B cell (primary cell): ENCODE data around the gene ABCG5. TPM values are rescaled to one million over a fixed set of nuclear protein-coding genes. Genes with fewer than 3 reads are reported as not detected.

Experiments
- ATAC-seq: fragments of 200-7000 bp; cut with Tn5 transposase; one replicate; pipeline ENCODE4 v1.10.0; 2021; ENCODE audit warnings: low read depth, mild to moderate bottlenecking, moderate number of reproducible peaks, moderate library complexity
- CTCF ChIA-PET: fragments of 350-600 bp; sonication (Branson Sonifier 250); formaldehyde crosslinking; loops from one replicate; lab custom pipeline; 2021; ENCODE audit warnings: antibody characterized with exemption, inconsistent platforms; lab: Charles Lee
- POLR2A ChIA-PET: fragments of 350-600 bp; sonication (Branson Sonifier 250); formaldehyde crosslinking; loops from one replicate; lab custom pipeline; 2021; ENCODE audit warnings: antibody characterized with exemption; lab: Charles Lee
- DNase-seq: peaks from one replicate; pipeline ENCODE4 v3.0.0; 2013
- H2AFZ ChIP-seq: 2 replicates; pipeline ENCODE4 v1.6.1; 2012; ENCODE audit warnings: mild to moderate bottlenecking, low read depth, low read length; ENCODE audit not compliant: insufficient read depth, poor library complexity, severe bottlenecking
- H3K27ac ChIP-seq, 2 donors: 1 replicate in 1 of 2; 2 replicates in 1 of 2; pipeline ENCODE4 v1.5.1; 2012 to 2013; ENCODE audit warnings: low read length in 2 of 2, mild to moderate bottlenecking in 2 of 2, moderate library complexity in 1 of 2
- H3K27me3 ChIP-seq, 4 experiments: fragments of 200-600 bp in 1 of 4; sonication (generic) in 1 of 4; replicated peaks in 1 of 4; 1 replicate in 2 of 4; 2 replicates in 2 of 4; pipeline versions ENCODE4 v1.6.1 to v1.7.0; 2013 to 2016; ENCODE audit warnings: low read length in 3 of 4, mild to moderate bottlenecking in 2 of 4, mixed read lengths in 1 of 4, moderate library complexity in 1 of 4; ENCODE audit not compliant: insufficient read depth in 4 of 4, control insufficient read depth in 3 of 4; ENCODE audit errors: control extremely low read depth in 1 of 4
- H3K36me3 ChIP-seq, 2 experiments: replicated peaks in 1 of 2; 1 replicate in 1 of 2; 2 replicates in 1 of 2; pipeline versions ENCODE4 v1.6.1 to v1.7.1; 2013; ENCODE audit warnings: low read length in 1 of 2; ENCODE audit not compliant: insufficient read depth in 2 of 2, control insufficient read depth in 1 of 2; ENCODE audit errors: control extremely low read depth in 1 of 2, extremely low read depth in 1 of 2
- H3K4me1 ChIP-seq, 2 donors: fragments of 200-600 bp in 1 of 2; sonication (generic) in 1 of 2; 1 replicate in 1 of 2; 2 replicates in 1 of 2; pipeline versions ENCODE4 v1.5.1 to v1.6.1; 2013 to 2017; ENCODE audit warnings: low read length in 2 of 2; ENCODE audit not compliant: control insufficient read depth in 2 of 2, insufficient read depth in 2 of 2
- H3K4me2 ChIP-seq: replicated peaks from 2 replicates; pipeline ENCODE3; 2012; ENCODE audit warnings: mild to moderate bottlenecking, low read depth, low read length; ENCODE audit not compliant: poor library complexity, severe bottlenecking
- H3K4me3 ChIP-seq, 5 experiments: fragments of 200-600 bp in 1 of 5; sonication (generic) in 1 of 5; 1 replicate in 3 of 5; 2 replicates in 2 of 5; pipeline versions ENCODE4 v1.5.1 to v1.7.0; 2011 to 2016; ENCODE audit warnings: low read length in 4 of 5, mild to moderate bottlenecking in 4 of 5, low read depth in 2 of 5, control low read depth in 1 of 5, moderate library complexity in 1 of 5; ENCODE audit not compliant: insufficient read depth in 1 of 5; ENCODE audit errors: control extremely low read depth in 1 of 5, extremely low read depth in 1 of 5
- H3K79me2 ChIP-seq: fragments of 200-600 bp; sonication (generic); one replicate; pipeline ENCODE4 v1.6.0; 2016; ENCODE audit warnings: low read length; ENCODE audit not compliant: control insufficient read depth, insufficient read depth
- H3K9ac ChIP-seq: fragments of 200-600 bp; sonication (generic); 2 replicates; pipeline ENCODE4 v1.6.1; 2017; ENCODE audit warnings: mild to moderate bottlenecking, low read length, moderate library complexity
- H3K9me3 ChIP-seq, 3 donors: one replicate each; pipeline versions ENCODE4 v1.6.1 to v1.7.1; 2013; ENCODE audit warnings: low read length in 2 of 3; ENCODE audit not compliant: control insufficient read depth in 2 of 3, insufficient read depth in 1 of 3; ENCODE audit errors: control extremely low read depth in 1 of 3
- H4K20me1 ChIP-seq: 2 replicates; pipeline ENCODE4 v1.6.0; 2012; ENCODE audit warnings: mild to moderate bottlenecking, low read length; ENCODE audit not compliant: insufficient read depth, control insufficient read depth, poor library complexity, severe bottlenecking
- H3K27ac Mint-ChIP-seq: one replicate; pipeline ENCODE4 v1.8.0; 2021; ENCODE audit warnings: mixed read lengths
- H3K27me3 Mint-ChIP-seq: one replicate; pipeline ENCODE4 v1.8.0; 2021; ENCODE audit warnings: mixed read lengths
- H3K4me1 Mint-ChIP-seq: one replicate; pipeline ENCODE4 v1.8.0; 2021; ENCODE audit warnings: mixed read lengths
- H3K4me3 Mint-ChIP-seq: one replicate; pipeline ENCODE4 v1.8.0; 2021; ENCODE audit warnings: mixed read lengths
- H3K9me3 Mint-ChIP-seq: one replicate; pipeline ENCODE4 v1.8.0; 2022; ENCODE audit warnings: mixed read lengths; ENCODE audit not compliant: insufficient read depth
- CTCF ChIP-seq: fragments of 200-600 bp; IDR thresholded peaks from one replicate; pipeline ENCODE4 v1.8.0; 2022; ENCODE audit warnings: antibody characterized with exemption, mild to moderate bottlenecking
- EZH2 ChIP-seq: IDR thresholded peaks from 2 replicates; pipeline ENCODE4 v1.6.1; 2012; ENCODE audit warnings: borderline replicate concordance, low read depth, mild to moderate bottlenecking, moderate library complexity, low read length; ENCODE audit not compliant: insufficient read depth, poor library complexity, severe bottlenecking
- WGBS: methylation state at CpG from one replicate; pipeline ENCODE4 v1.1.5; 2013; ENCODE audit warnings: missing lambda C conversion rate; ENCODE audit not compliant: insufficient coverage; 5-methylcytosine and 5-hydroxymethylcytosine counted together
- intact Hi-C: fragments of 100-400 bp; cut with micrococcal nuclease; formaldehyde crosslinking; loops from one replicate; pipeline ENCODE4 v1.10.0; 2022
- polyA plus RNA-seq: library from polyadenylated mRNA; depleted of rRNA; stranded (reverse); fragments of >200 nt; gene quantifications from 2 replicates; pipeline ENCODE4 v1.2.3, GENCODE V29; 2012
- total RNA-seq, 2 donors: library from RNA; stranded (reverse); fragments of 120-200 nt in 1 of 2; gene quantifications; 1 replicate in 1 of 2; 2 replicates in 1 of 2; pipeline versions ENCODE4 v1.2.3 to v1.2.4, GENCODE V29; 2013 to 2022

The ABCG5 gene
- total and polyA plus RNA-seq, 2 donors (not counting 1 experiment from before 2014, with no cell fraction given), result not detected

DNA sequence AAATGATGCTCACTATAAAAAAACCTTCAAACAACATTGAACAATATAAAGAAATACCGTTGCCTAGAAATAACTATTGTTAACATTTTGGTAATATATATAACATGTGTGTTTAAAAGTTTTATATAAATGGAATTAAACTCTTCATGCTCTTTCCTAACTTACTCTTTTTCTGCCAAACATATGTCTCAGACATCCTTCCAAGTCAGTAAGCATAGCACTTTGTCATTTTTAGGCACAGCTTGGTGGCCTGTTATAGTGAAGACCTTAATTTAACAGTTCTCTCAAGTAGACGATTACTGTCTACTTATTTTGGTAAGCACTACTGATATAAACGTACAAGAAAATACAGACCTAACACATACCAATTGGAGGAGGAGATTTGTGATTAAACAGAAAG, 23.9 kb downstream of the ABCG5 start:
- H3K9me3 ChIP-seq, result no peaks in the 10 kb centered on the region
- no peak overlapping the region for H3K27ac ChIP-seq
- DNase-seq (no peak), ATAC-seq (no peak)
- Mint-ChIP-seq H3K4me1 (peaks cover 2% of the 10 kb centered on the region), H3K4me3 (no peak overlapping the region), H3K27ac (no peak overlapping the region), H3K27me3 (no peaks in the 10 kb centered on the region), H3K9me3 (no peaks in the 10 kb centered on the region)
- H3K36me3 ChIP-seq, result no peaks in the 10 kb centered on the region
- ChIA-PET POLR2A (no interaction called here), CTCF (no interaction called here)
- TF ChIP-seq CTCF (no peak), EZH2 (no peak)
- no peaks in the 10 kb centered on the region for H3K4me1 ChIP-seq
- H3K4me2 ChIP-seq, result no peak overlapping the region
- H3K9ac ChIP-seq, result no peak overlapping the region
- H3K79me2 ChIP-seq, result no peaks in the 10 kb centered on the region
- intact Hi-C loops, result no loop called here
- no peaks in the 10 kb centered on the region for H3K27me3 ChIP-seq
- H2AFZ ChIP-seq, result no peak overlapping the region
- no CpG with 5 or more reads among the region's 3 CpGs for WGBS
- H4K20me1 ChIP-seq, result no peaks in the 10 kb centered on the region
- H3K4me3 ChIP-seq, result no peak overlapping the region

DNA sequence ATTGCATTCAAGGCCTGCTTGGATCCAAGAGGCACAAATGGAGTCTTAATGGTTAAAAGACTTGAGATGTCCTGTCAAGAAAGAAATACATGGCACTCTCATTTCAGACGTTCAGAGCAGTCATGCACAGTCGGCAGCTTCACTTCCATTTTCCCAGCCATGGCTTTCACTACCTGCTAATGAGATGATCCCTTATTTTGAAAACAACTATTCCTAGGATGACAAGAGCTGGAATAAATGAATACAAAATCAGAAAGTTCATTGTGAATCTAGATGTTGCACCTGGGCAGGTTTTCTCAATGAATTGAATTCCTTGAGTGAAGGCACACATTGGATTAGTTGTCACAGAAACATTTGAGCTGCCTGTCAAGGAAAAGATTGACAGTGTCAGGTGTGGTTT, 25.7 kb downstream of the ABCG5 start:
- H3K36me3 ChIP-seq, result no peaks in the 10 kb centered on the region
- ATAC-seq (no peak), DNase-seq (no peak)
- H3K27me3 ChIP-seq, result no peaks in the 10 kb centered on the region
- TF ChIP-seq CTCF (no peak), EZH2 (no peak)
- ChIA-PET POLR2A (no interaction called here), CTCF (no interaction called here)
- no peak overlapping the region for H3K4me3 ChIP-seq
- H4K20me1 ChIP-seq, result no peaks in the 10 kb centered on the region
- no peak overlapping the region for H3K27ac ChIP-seq
- intact Hi-C loops, result no loop called here
- no peak overlapping the region for H3K4me2 ChIP-seq
- H3K9ac ChIP-seq, result no peak overlapping the region
- no peaks in the 10 kb centered on the region for H3K9me3 ChIP-seq
- Mint-ChIP-seq H3K27me3 (no peaks in the 10 kb centered on the region), H3K9me3 (no peaks in the 10 kb centered on the region), H3K4me3 (no peak overlapping the region), H3K27ac (no peak overlapping the region), H3K4me1 (no peaks in the 10 kb centered on the region)
- WGBS, result 90% methylated on average over 2 of the region's 2 CpGs
- no peak overlapping the region for H2AFZ ChIP-seq
- no peaks in the 10 kb centered on the region for H3K4me1 ChIP-seq
- no peaks in the 10 kb centered on the region for H3K79me2 ChIP-seq
